Duodenal mucosa (tissue), 2 donors: Measurements from ENCODE around the gene CYYR1.
"Not testable (repeated sequence)": the region's sequence is repeated elsewhere in the genome, so short reads cannot be mapped to it uniquely, and the experiment has no call there.

Experiments used
- H3K27ac ChIP-seq: one replicate; pipeline ENCODE4 v1.7.0; 2013; ENCODE audit warnings: low read depth, low read length
- H3K27me3 ChIP-seq, 2 donors: one replicate each; pipeline ENCODE4 v1.7.0; 2013; ENCODE audit warnings: low read length in 2 of 2, control low read depth in 1 of 2; ENCODE audit not compliant: insufficient read depth in 2 of 2, control insufficient read depth in 1 of 2
- H3K36me3 ChIP-seq, 2 donors: one replicate each; pipeline ENCODE4 v1.7.0; 2013; ENCODE audit warnings: low read length in 2 of 2, control low read depth in 1 of 2; ENCODE audit not compliant: insufficient read depth in 2 of 2, control insufficient read depth in 1 of 2
- H3K4me1 ChIP-seq, 2 donors: one replicate each; pipeline ENCODE4 v1.7.0; 2013; ENCODE audit warnings: low read length in 2 of 2, control low read depth in 1 of 2; ENCODE audit not compliant: insufficient read depth in 2 of 2, control insufficient read depth in 1 of 2
- H3K4me3 ChIP-seq, 2 donors: one replicate each; pipeline ENCODE4 v1.7.0; 2013; ENCODE audit warnings: low read length in 2 of 2, low read depth in 1 of 2
- H3K9ac ChIP-seq, 2 donors: one replicate each; pipeline ENCODE4 v1.7.0; 2013; ENCODE audit warnings: low read length in 2 of 2, low read depth in 1 of 2
- H3K9me3 ChIP-seq, 2 donors: one replicate each; pipeline ENCODE4 v1.7.0; 2013; ENCODE audit warnings: low read length in 2 of 2, control low read depth in 1 of 2; ENCODE audit not compliant: control insufficient read depth in 1 of 2

Gene CYYR1

DNA sequence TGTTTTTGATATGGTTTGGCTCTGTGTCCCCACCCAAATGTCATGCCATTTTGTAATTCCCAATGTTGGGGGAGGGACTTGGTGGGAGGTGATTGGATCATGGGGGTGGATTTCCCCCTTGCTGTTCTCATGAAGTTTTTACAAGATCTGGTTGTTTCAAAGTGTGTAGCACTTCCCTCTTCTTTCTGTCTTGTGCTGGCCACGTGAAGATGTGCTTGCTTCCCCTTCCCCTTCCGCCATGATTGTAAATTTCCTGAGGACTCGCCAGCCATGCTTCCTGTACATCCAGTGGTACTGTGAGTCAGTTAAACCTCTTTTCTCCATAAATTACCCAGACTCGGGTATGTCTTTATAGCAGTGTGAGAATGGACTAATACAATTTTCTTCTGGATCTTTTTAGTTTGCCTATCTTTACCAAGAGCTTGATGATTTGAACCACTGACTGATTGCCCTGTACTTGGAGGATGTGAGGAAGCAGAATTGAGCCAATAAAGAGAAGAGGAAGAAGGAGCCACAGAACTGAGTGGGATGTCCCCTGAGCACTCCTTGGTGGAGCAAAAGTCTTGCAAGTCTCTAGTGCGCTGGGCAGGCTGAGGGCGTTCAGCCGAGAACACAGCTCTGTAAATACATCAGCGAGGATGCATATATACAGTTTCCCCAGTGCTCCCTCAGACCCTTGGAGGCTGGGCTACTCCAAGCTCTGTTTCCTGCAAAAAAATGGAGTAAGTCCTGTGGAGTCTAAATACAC lies 102.6 kb downstream of the CYYR1 start:
- Histone ChIP-seq H3K4me1 (no peaks in the 10 kb centered on the region), H3K27me3 (no peaks in the 10 kb centered on the region), H3K36me3 (no peaks in the 10 kb centered on the region), H3K9me3 (no peaks in the 10 kb centered on the region), H3K27ac (no peak overlapping the region), H3K4me3 (no peak overlapping the region), H3K9ac (no peak overlapping the region)

DNA sequence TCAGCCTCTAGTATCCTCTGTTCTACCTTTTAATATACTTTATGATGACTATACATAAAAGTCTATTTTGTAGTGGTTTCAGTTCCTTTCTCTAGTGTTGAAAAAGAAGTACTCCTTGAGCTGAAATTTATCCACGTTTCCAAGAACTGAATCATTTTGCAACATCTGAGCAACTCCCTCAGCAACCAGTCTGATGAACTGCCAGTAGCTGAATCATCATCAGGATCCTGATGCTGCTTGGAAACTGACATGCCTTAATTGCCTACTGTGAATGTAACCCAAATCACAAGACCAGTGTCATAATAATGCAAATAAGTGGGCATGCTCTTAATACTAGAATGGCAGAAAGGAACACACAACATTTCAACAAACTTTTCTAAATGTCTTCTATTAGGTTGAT lies 103.3 kb downstream of the CYYR1 start:
- Histone ChIP-seq H3K36me3 (no peaks in the 10 kb centered on the region), H3K4me1 (no peaks in the 10 kb centered on the region), H3K27me3 (no peaks in the 10 kb centered on the region), H3K9ac (no peak overlapping the region), H3K4me3 (no peak overlapping the region), H3K9me3 (no peaks in the 10 kb centered on the region), H3K27ac (no peak overlapping the region)

DNA sequence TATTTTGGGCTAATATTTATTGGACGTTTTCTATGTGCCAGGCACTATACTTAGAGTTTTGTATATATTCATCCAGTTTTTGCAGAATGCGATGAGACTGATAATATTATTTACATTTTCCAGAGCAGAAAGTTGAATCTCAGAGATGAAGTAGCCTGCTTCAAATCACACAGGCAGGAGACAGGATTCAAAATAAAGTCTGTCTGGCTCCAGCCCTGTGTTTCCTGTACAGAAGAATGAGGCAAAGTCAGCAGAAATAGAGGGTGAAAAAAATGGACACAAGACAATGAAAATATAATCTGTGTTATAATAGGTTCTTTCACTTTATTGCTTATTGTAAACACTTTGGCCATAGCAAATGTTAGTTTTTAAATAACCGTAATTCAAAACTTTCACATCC lies 107.2 kb downstream of the CYYR1 start:
- H3K27me3 ChIP-seq: no peaks in the 10 kb centered on the region
- H3K9ac ChIP-seq: no peak overlapping the region

DNA sequence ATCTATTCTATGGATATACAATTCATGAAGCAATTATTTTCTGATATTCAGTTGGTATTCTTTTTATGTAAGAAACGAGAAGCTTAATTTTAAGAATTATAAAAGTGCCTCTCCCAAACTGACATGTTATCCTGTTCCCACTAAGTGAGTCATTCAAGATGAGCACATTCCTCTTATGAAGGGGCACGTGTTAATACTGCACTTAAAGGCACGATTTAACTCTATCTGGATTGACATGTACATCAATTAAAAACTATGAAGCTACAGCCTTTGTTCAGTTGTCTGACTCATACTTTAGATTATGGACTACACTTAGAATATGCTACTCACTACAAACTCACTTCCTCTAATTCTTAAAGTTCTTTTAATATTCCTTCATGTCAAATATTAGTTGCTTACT lies 111.6 kb downstream of the CYYR1 start:
- no peak overlapping the region for H3K4me3 ChIP-seq
- H3K36me3 ChIP-seq: no peaks in the 10 kb centered on the region
- H3K9ac ChIP-seq: no peak overlapping the region
- no peaks in the 10 kb centered on the region for H3K4me1 ChIP-seq
- H3K9me3 ChIP-seq: no peaks in the 10 kb centered on the region
- H3K27me3 ChIP-seq: no peaks in the 10 kb centered on the region
- H3K27ac ChIP-seq: no peak overlapping the region

More for the DNA sequence above, 107.2 kb downstream of the CYYR1 start:
- Histone ChIP-seq H3K9me3 (no peaks in the 10 kb centered on the region), H3K27ac (no peak overlapping the region), H3K36me3 (no peaks in the 10 kb centered on the region), H3K4me1 (no peaks in the 10 kb centered on the region), H3K4me3 (no peak overlapping the region)

DNA sequence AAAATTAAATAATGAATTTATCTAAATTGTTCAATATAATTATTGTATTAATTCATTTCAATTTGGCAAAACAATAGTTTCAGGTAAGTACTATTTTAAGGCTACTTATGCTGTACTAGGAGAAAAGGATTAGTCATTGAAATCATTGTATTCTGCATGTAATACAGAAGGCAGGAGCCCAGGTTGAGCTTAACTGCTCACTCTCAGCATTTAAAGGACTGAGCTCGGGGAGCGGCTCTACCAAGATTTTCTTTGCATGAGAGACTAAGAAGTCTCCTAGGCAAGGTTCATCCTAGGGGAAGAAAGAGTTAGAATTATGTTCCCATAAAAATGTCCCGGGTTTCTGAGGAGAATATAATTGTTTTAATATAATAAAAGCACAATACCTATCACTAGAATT lies 112.5 kb downstream of the CYYR1 start:
- Histone ChIP-seq H3K4me1 (no peaks in the 10 kb centered on the region), H3K36me3 (no peaks in the 10 kb centered on the region), H3K9ac (no peak overlapping the region), H3K27me3 (no peaks in the 10 kb centered on the region), H3K4me3 (no peak overlapping the region), H3K9me3 (no peaks in the 10 kb centered on the region), H3K27ac (no peak overlapping the region)

DNA sequence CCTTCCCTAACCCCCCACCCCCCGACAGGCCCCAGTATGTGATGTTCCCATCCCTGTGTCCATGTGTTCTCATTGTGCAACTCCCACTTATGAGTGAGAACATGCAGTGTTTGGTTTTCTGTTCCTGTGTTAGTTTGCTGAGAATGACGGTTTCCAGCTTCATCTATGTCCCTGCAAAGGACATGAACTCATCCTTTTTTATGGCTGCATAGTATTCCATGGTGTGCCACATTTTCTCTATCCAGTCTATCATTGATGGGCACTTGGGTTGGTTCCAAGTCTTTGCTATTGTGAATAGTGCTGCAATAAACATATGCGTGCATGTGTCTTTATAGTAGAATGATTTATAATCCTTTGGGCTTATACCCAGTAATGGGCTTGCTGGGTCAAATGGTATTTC lies 114.2 kb downstream of the CYYR1 start:
- H3K36me3 ChIP-seq, H3K4me3 ChIP-seq, H3K4me1 ChIP-seq, H3K9ac ChIP-seq, H3K9me3 ChIP-seq, H3K27ac ChIP-seq, H3K27me3 ChIP-seq: not testable (repeated sequence)

DNA sequence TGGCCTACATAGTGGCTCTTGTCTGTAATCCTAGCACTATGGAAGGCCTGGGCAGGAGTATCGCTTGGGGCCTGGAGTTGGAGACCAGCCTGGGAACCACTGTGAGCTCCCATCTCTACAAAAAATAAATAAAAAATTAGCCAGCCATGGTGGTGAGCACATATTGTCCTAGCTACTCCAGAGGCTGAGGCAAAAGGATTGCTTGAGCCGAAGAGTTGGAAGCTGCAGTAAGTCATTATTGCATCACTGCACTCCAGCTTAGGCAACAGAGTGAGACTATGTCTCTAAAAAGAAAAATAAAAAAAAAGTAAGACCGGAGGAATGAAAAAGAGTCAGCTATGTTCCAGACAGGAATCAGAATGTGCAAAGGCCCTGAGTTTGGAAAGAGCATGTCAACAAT lies 115.3 kb downstream of the CYYR1 start:
- no peaks in the 10 kb centered on the region for H3K4me1 ChIP-seq
- no peaks in the 10 kb centered on the region for H3K9me3 ChIP-seq
- H3K9ac ChIP-seq: no peak overlapping the region
- no peaks in the 10 kb centered on the region for H3K36me3 ChIP-seq
- H3K27me3 ChIP-seq: no peaks in the 10 kb centered on the region
- no peak overlapping the region for H3K27ac ChIP-seq
- no peak overlapping the region for H3K4me3 ChIP-seq

DNA sequence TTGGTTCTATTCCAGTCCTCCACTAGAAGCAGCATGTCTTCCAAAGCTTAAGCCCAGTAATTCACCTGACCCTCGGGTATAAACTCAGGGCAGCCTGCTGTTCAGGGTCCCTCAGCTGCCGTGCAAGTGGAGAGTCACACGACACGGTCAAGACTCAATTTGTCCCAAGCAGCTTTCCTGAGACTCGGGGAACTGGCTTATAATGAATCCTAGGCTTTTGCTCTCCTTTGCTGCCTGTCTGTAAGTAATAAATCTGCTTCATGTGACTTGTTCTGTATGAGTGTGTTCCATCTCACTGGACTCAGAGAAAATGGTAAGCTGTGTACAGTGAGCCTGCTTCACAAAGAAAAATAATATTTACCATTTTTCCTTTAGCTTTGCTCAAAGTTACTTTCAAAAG lies 119.8 kb downstream of the CYYR1 start:
- Histone ChIP-seq H3K4me3 (no peak overlapping the region), H3K4me1 (no peaks in the 10 kb centered on the region), H3K9me3 (no peaks in the 10 kb centered on the region), H3K9ac (no peak overlapping the region), H3K27ac (no peak overlapping the region), H3K27me3 (no peaks in the 10 kb centered on the region), H3K36me3 (no peaks in the 10 kb centered on the region)

DNA sequence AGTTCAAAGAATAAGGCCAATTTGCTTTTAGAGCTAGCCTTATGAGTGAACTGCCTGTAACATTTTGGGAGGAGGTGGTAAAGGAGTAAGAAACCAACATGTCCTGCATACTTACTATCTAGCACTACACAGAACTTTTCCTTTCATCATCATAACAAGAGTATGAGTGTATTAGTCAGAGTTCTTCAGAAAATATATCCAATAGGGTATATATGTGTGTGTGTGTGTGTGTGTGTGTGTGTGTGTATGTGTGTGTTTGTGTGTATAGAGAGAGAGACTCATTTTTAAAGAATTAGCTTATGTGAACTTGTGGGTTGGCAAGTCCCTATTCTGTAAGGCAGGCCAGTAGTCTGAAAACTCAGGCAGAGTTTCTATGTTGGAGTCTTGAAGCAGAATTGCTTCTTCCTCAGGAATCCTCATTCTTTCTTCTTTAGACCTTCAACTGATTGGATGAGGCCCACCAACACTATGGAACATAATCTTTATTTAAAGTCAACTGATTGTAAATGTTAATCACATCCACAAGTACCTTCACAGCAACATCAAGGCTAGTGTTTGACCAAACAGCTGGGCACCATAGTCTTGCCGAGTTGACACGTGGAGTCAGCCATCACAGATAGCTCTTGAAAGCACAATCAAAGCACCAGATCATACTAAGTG lies 121.9 kb downstream of the CYYR1 start:
- Histone ChIP-seq H3K9me3 (no peaks in the 10 kb centered on the region), H3K36me3 (no peaks in the 10 kb centered on the region), H3K4me3 (no peak overlapping the region), H3K4me1 (no peaks in the 10 kb centered on the region), H3K9ac (no peak overlapping the region), H3K27ac (no peak overlapping the region), H3K27me3 (no peaks in the 10 kb centered on the region)

DNA sequence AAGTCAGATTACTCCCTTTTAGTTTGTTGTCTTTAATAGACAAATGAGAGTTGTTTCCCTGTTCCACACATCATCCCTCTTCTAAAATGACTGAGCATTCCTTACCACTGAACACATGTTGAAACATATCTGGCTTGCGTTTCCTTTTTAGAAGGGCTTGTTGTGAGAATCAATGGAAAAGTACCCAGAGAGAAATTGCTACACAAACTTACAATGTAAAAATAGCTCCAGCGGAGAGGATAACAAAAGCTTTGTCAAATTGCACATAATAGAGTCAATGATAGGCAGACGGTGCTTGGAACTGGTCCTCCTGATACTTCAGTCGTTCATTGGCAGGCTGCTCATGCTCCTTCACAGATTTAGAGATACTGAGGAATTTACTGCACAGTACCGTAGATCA lies 123.9 kb downstream of the CYYR1 start:
- H3K9ac ChIP-seq: no peak overlapping the region
- H3K9me3 ChIP-seq: no peaks in the 10 kb centered on the region
- no peaks in the 10 kb centered on the region for H3K36me3 ChIP-seq
- H3K4me1 ChIP-seq: no peaks in the 10 kb centered on the region
- no peaks in the 10 kb centered on the region for H3K27me3 ChIP-seq
- H3K4me3 ChIP-seq: no peak overlapping the region
- H3K27ac ChIP-seq: no peak overlapping the region
